NCI-H446 (cell line): ENCODE data around the gene SLC17A9.
"Not testable (repeated sequence)": the region's sequence is repeated elsewhere in the genome, so short reads cannot be mapped to it uniquely, and the experiment has no call there.

Source experiments
- DNase-seq, 2 experiments: peaks; one replicate each; lab custom pipeline; 2025; lab: John Stamatoyannopoulos, UW

Gene SLC17A9

DNA sequence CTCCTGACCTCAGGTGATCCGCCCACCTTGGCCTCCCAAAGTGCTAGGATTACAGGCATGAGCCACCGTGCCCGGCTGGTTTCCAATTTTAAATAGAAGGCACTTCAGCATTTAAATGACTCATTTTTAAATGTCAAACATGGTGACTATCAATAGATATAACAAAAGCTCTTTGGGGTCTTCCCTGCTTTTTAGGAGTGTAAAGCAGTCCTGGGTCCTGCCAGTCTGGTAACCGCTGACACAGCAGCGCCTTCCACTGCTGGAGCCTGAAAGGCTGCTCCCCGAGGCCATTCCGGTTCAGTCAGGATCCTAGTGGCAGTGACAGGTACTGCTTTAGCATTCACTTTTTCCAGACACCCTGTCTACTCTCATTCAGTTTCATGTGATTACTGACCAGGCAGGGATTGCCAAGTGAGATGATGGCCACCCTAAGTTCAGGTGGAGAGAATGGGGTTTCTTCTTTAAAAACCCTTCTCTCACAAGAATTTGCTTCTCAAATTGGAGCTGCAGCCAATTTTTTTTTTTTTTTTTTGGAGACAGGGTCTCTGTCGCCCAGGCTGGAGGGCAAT is 31.3 kb upstream of the SLC17A9 start:
- peak in 1 of 2 experiments; percentile 20 for DNase-seq

DNA sequence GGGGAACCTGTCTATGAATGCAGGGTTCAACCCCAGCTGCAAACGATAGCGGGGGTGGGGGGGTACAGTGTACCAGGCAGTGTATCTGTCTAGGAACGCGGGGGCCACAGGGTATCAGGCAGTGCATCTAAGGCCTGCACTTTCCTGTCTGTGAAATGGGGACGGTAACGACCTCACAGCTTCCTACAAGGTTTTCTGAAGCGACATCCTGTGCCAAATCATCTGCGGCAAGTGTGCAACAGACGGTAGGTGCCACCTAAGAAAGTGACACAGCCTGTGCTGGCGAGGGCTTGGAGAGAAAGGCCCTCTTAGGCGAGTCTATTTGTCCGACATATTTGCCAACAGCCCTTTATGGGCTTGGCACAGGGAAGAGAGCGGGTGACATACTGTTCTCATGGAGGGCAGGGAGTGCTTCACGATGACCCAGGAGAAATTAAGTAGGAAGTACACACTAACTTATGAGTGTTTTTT is 30.0 kb upstream of the SLC17A9 start:
- DNase-seq, result no peak

DNA sequence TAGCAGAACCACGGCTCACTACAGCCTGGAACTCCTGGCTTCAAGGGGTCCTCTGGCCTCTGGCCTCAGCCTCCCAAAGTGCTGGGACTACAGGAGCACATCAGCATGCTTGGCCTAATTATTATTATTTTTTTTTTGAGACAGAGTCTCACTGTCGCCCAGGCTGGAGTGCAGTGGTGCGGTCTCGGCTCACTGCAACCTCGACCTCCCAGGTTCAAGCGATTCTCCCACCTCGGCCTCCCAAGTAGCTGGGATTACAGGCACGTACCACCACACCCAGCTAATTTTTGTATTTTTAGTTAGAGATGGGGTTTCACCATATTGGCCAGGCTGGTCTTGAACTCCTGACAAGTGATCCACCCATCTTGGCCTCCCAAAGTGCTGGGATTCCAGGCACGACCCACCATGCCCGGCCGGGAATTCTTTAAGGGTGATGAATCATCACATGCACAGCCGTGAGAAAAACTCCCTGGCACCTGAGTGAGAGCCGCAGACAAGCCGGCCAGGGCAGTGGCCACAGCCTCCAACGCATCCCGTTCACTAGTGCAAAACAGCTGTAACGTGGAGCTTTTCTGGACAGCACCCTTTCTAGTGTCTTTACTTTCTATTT is 29.3 kb upstream of the SLC17A9 start:
- not testable (repeated sequence) for DNase-seq

DNA sequence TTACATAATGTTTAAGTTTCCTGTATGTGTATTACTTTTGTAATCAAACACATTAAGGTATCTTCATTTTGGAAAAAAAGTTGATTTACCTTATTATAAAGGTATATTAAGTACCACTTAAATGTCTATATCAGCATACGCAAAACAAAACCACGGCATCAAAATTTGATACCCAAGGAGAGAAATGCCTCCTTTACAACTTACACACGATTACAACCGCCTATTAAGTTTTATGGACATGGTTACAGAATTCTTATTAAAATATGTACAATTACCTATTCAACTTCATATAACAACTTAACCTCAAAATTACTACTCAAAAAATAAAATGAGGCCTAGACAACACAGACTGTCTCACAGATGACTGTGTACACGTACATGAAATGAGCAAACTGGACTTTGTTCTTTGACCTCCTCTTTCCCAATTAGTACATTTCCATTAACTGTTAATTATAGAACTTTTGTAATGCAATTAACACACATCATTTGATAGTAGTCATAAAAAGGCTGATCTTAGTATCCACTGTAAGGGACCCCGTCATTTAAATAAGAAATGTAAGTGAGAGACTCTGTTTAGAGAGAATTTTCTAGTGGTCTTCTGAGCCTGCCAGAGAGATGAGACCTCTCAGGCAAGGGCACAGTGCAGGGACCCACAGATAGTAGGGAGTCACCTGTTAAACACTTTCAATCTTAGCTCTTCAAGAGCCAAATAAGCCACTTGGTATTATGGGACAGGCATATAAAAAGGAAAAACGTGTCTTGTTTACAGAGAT is 28.7 kb upstream of the SLC17A9 start:
- DNase-seq, result no peak

DNA sequence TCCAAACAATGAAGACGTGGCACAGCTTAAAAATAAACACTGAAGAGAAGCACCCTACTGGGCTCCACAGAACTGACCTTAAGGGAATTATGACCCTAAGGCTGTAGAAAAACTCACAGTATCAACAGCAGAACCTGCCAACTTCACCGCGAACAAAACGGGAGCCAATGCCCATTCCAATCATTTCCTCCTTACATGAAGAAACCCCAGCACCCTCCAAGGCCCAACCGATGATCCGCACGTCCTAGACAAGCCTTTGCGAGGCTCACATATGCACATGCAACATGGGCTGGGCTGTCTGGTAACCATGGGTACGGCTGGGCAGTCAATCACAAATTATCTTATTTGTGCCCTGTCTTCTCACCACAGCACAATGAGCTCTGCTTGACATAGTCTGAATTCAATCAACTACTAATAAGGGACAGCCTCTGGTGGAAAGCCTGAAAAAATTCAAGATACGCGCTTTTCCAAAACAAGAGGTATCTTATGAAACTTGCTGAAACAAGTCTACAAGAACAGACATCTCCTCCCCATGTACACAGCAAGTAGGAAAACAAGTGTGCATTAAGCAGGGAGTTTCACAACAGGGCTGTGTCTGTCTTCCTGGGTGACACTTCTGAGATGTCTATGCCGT is 27.9 kb upstream of the SLC17A9 start:
- DNase-seq, result no peak

DNA sequence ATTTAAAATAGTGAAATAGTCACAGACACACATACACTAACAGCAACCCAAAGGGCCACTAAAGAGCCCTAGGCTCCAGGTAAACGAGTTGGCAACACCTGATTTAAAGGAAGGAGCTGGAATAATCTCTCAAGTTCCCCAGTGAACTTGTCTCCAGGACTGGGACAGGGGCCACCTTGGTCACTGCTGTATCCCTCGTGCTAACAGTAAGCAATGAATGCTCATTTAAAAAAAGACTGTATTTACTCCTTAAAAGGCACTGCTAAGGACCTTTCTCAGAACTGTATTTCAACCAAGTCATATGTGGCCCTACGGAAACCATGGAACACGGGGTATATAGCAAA is 27.5 kb upstream of the SLC17A9 start:
- DNase-seq, result no peak

DNA sequence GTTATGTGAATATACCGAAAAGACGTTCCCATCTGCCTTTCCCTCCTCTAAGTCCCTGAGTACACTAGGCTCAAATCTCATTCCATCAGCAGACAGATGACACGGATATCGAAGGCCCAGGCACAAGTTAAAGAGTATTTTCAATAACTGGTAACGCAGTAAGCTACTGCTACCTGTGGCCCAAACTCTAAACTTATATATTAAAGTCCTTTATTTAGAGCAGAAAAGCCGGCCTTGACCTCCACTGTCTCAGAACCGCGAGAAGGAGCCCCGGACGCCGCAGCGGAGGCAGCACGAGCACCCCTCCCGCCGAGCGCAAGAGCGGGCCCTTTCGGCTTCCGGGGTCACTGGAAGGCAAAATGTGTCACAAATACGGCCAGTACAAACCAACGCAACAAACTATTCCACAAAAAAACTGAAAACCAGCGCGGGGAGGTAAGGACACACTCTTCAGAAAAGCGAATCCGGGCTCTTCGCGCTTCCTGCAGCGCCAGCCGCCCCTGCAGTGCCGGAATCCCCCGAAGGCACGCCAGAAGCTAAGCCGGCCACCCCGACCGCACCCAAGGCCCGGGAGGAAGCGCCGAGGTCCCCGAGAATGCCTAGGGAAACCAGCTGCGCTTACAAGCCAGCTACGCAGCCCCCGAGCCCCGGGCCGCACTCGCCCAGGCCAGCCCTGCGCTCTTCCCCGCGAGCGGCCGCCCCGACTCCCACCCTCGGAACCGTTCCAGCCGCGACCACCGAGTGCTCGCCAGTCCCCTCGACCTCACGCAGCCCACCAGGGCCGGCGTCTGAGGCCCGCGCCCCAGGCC is 26.9 kb upstream of the SLC17A9 start:
- DNase-seq, result no peak

DNA sequence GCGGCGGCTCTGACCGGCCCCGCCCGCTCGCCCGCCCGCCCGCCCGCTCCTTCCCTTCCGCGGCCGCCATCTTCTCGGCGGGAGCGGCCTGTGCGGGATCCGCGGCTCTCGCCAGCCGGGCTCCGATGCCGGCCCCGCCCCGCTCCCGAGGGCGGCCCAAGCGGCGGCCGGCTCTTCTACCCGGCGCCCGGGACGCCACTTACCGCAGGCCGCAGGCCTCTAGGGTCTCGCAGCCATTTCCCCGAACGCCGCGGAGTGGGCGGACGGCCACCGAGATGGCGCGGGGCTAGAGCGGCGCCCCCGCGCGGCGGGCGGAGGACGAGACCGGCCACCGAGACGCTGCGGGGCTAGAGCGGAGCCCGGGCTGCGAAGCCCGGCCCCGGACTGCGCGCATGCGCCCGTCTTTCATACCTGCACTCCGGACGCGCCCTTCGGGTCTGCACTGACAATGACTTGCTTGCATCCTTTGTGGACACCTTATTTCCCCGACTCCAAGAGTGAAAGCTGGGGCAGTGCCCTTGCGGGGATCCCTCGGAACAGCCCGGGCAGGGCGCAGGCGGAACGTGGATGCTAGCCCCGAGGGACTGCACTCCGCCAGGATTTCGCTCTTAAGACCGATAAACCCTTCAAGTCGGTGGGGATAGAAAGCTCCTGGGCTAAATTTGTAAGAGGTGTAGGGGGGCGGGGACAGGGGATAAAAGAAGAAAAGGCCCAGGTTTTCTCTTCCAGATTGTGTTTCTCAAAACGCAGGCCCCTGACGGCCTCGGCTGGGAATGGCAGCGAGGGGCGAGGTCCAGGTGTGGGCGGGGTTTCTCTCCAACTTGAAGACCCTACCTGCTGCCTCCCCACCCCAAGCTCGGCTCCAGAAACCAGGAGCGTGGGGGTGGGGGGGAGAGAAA is 26.0 kb upstream of the SLC17A9 start, which contains the start of gene DIDO1:
TSS of gene DIDO1 (minus strand) at position 277 of the 899 bp plus-strand sequence.
- DNase-seq, result peak; percentile 55 to 90

DNA sequence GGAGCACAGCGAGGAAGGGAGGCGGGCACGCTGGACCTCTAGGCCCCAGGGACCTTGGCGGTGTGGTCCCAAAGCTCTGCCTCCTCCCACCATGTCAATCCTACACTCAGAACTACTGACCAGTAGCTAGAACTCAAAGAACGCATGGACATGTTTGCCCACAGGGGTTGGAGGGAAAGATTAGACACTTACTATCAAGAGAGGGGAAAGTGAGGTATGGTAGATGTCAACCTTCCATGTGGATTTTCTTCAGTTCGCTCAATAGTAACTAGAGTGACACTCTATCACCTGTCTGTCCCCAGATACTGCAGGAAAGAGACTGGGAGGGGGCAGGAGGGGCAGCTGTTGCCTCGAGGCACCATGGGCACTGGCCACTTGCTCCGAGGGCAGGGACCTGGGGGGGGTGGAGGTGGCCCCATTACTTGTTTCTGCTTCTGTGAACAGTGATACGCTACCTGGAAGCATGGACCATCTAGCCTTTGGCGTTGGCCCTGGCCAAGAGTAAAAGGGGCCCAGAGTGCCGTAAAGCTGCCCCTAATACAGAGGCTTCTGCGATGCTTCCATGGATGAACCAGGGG is 25.3 kb upstream of the SLC17A9 start:
- no peak for DNase-seq

DNA sequence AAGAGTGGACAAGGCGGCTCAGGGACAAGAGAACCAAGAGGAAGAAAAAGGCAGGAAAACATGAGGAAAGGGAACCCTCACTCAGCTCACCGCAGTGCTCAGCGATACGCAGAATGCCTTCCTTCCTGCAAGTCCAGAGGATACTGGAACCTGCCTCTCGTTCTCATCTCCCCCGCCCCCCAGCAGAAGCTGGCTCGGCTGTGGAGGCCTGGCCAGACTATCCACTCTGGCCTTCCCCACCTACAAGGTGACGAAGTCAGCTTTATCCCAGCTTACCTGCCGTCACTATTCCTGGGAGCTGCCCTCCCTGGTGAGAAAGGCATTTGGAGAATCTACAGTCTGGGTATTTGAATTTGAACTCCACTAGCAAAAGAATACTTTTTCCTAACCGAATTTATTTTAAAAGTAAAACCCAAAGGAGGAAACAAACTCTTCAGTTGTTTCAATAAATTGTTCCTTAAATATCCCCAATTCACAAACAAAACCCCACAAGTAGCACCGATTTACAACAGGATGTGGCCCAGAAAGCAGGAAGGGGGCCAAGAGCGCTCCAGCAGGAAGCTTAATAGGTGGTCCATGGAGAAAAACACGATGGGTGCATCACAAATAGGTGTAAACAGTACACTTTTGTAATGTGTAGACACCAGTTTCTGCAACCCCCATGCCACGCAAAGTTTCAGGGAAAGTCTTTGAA is 24.1 kb upstream of the SLC17A9 start:
- DNase-seq, result no peak

DNA sequence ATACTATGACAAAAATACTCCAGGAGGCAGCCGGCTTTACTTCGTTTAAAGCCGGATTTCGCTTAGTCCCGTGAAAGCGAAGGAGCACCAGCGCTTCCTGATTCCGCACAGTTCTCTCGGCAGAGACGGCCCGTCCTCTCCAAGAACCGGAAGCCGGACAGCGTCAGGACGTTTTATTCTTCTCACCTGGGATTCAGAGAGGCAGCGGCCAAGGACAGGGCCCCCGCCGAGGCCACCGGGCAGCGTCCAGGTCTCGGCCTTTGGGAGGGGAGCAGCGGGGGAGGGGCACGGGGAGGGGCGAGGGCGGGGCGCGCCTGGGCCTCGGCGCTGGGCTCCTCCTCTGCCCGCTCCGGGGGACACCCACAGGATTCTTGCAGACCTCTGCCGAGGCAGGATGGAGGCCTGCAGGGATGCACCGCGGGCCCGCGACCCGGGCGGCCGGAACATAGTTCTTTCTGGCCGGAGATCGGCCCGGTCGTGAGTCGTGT is 23.4 kb upstream of the SLC17A9 start:
- DNase-seq, result no peak

DNA sequence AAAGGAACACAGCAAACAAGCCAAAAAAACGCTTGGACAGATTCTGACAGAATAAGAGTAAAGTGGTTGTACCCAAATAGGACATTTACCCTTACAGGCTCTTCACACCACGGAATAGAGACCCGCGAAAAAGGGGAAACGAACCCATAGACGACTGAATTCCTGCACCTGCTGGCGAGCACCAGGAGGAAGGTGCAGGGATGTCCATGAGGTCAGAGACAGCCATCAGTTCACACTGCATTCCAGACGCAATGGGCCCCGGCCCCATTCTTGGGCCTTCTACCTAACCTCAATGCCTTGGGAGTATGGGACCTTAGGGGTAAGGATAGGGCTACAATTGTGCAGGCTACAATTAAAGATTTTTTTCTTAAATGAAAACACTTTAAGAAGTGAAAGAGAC is 21.0 kb upstream of the SLC17A9 start:
- no peak for DNase-seq

DNA sequence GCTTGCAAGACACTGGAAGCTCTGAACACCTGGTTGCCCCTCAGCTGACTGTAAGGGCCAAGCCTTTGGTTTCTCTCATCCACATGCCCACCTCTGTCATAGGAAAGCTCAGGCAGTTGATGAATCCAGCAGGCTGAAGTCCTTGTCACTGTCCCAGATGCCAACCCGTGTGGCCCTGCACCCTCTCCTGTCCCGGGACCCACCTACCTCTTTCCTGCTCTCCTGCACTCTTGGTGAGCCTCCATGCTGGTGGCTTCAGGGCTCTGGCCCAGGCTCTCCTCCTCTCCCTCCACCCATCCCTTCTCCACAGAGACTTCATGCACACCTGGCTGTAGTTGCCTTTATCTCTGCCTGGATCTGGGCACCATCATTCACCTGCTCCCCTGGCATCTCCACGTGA is 18.5 kb upstream of the SLC17A9 start:
- DNase-seq, result no peak

DNA sequence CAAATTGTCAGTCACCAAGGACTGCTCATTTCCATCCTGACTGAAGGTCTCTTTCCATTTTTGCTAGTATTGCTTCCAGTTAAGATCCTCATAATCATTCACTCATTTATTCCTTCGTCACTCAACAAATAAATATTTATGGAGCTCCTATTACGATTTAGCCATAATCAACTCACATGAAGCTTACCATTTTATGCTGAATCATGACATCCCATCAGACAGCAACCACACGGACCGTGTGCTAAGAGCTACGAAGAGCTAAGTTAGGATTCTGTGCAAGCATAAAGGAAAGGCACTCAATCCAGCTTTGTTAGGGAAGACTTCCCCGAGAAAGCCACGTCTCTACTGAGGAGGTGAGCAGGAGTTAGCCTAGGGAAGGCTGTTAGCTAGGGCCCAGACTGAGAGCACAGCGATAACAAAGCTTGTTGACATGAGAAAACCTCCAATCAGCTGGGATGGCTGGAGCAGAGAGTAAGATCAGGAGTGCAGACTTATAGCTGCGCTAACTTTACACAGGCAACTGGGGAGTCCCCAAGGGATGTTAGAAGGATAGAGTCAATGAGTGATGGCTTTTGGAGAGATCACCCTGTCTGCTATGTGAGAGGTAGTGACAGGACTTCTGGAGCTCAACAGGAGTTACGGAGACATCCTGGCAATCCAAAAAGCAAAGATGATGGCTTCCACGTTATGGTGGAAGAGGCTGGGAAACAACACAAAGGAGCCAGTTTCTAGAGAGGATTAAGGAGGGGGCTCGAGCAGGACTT is 17.1 kb upstream of the SLC17A9 start:
- no peak for DNase-seq

DNA sequence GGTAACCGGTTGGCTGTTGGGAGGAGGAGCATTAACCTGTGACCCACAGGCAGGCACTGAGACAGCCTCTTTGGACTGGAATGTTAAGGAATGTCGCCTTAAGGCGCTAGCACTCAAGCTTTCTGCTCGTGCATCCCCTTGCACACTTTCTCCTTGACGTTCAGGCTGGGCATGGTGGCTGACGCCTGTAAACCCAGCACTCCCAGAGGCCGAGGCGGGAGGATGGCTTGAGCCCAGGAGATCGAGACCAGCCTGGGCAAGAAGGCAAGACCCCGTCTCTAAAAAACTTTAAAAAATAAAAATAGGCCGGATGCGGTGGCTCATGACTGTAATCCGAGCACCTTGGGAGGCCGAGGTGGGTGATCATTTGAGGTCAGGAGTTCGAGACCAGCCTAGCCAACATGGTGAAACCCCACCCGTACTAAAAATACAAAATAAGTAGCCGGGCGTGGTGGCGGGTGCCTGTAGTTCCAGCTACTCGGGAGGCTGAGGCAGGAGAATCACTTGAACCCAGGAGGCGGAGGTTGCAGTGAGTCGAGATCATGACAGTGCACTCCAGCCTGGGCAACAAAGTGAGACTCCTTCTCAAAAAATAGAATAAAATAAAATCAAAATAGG is 16.4 kb upstream of the SLC17A9 start:
- DNase-seq, result no peak

DNA sequence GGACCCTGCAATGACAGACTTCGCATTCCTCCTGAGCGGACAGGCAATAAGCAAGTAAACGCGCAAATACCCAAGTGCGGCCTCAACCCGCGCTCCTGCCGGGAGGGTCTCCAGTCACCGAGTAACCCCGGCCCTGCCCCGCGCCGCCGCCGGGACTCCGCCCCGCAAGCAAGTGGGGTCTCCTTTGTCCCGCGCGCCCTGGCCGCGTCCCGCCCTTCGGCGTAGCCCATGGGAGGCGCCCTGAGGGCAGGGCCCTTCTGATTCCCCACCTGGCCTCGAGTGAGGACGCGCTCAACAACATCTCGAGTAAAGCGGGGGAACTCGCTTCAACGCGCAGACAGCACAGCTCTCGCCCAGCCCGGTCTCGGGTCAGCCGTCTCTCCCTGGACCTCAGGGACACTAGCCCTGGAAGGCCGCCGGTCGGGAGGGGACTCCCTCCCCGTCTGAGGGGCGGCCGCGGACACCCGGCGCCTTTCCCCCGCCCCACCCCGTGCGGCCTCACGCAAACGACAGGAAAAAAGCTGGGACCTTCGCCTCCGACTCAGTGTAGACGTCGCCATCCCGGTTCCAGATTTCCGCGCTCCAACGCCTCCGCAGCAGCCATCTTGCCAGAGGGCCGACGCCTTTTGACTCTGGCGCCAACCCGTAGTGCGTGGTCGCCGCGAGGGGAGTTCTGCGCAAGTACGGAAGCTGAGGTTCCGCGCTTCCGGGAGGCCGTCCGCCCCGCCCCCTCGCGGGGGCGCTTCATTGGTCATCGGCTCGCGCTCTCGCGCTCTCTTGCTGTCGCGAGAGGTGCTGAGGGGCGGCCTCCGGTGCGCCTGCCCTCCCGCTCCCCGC is 15.0 kb upstream of the SLC17A9 start:
- peak; percentile 95 to 98 for DNase-seq

DNA sequence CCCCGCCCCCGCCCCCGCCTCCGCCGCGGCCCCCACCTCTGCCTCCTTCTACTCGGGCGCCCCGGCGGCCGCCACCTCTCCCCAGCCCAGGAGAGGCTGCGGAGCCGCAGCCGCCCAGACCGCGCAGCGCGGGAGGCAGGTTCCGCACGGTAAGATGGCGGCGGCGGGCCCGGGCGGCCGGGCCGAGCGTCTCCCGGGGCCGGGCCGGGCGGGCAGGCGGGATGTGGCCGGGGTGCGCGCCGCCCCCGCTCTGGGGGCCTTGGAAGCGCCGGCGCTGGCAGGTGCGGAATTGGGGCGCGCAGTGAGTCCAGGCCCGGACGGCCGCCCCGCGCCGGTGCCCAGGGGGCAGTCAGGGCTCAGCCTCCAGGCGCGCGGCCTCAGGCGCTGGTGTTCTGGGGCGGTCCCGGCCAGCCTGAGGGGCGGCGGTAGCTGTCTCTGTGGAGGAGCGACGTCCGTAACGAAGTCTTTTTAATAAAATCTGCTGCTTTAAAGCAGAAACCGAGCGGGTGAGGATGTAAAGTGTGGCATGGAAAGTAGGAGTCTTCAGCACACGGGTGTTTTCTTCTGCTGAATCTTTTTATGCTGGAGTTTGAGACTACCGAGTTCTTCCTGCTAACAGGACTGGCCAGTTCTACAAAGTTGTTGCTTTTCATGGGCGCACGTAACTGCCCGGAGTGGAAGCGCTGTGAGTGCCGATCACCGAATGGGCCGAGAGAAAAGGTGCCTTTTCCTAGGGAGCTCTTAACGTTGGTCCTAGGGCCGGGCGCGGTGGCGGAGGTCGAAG is 14.2 kb upstream of the SLC17A9 start, which contains the start of gene GID8:
TSS of gene GID8 (plus strand) at position 43 of the 784 bp plus-strand sequence. CDS start 3,356 bp downstream, outside the sequence.
- DNase-seq, result no peak
